ENCODE data around the gene SH3TC1. TPM values are rescaled to one million over a fixed set of nuclear protein-coding genes. Genes with fewer than 3 reads are reported as not detected.

Gene SH3TC1
- total and polyA plus RNA-seq, 2 of the 8 experiments (the other 6 are each of a cell fraction or from before 2014, with no cell fraction given), result 0.15 TPM; not detected in 1

GRCh38 chr4:8244001-8244757 lies 45.1 kb downstream of the SH3TC1 start (continued):
- TF ChIP-seq KDM1A (IDR thresholded peaks at IDR 0.05; ENCODE audit: borderline replicate concordance, low read length) (no peak), TAF7 (optimal IDR thresholded peaks at IDR 0.05; ENCODE audit: borderline replicate concordance, low read depth, low read length) (no peak), PHF8 (conservative IDR thresholded peaks at IDR 0.05; ENCODE audit: low read depth, low read length) (no peak)
